HEK293T (cell line): ENCODE results near the gene C1orf94.

Experiments used
- CTCF ChIA-PET: fragments of 350-600 bp; formaldehyde crosslinking; extraction: SDS; loops from one replicate; lab custom pipeline; 2021; ENCODE audit warnings: antibody characterized with exemption, inconsistent platforms; lab: Yijun Ruan, JAX
- POLR2A ChIA-PET: fragments of 350-600 bp; formaldehyde crosslinking; extraction: SDS; loops from one replicate; lab custom pipeline; 2020; ENCODE audit warnings: antibody characterized with exemption, inconsistent platforms; lab: Yijun Ruan, JAX
- DNase-seq: peaks from one replicate; pipeline ENCODE4 v3.0.0; 2012; ENCODE audit warnings: mixed read lengths; ENCODE audit errors: extremely low spot score
- ARNT ChIP-seq: fragments of 450-650 bp; IDR thresholded peaks from 2 replicates; pipeline ENCODE4 v1.6.1; 2017; ENCODE audit warnings: mild to moderate bottlenecking
- BHLHE40 ChIP-seq: fragments of 450-650 bp; IDR thresholded peaks from 2 replicates; pipeline ENCODE4 v1.6.1; 2016; ENCODE audit warnings: mild to moderate bottlenecking, moderate library complexity, borderline replicate concordance
- CTBP1 ChIP-seq: fragments of 450-650 bp; IDR thresholded peaks from 2 replicates; pipeline ENCODE4 v1.6.1; 2016; ENCODE audit warnings: borderline replicate concordance
- ELF4 ChIP-seq: fragments of 450-650 bp; IDR thresholded peaks from 2 replicates; pipeline ENCODE4 v1.6.1; 2017; ENCODE audit warnings: antibody characterized with exemption
- FOXA1 ChIP-seq: fragments of 450-650 bp; IDR thresholded peaks from 2 replicates; pipeline ENCODE4 v1.6.1; 2016; ENCODE audit warnings: mild to moderate bottlenecking
- FOXK2 ChIP-seq: fragments of 450-650 bp; IDR thresholded peaks from 2 replicates; pipeline ENCODE4 v1.6.1; 2016; ENCODE audit warnings: mild to moderate bottlenecking
- FOXM1 ChIP-seq: fragments of 450-650 bp; IDR thresholded peaks from 2 replicates; pipeline ENCODE4 v1.6.1; 2017; ENCODE audit warnings: mild to moderate bottlenecking, borderline replicate concordance
- HDGF ChIP-seq: fragments of 450-650 bp; IDR thresholded peaks from 2 replicates; pipeline ENCODE4 v1.6.1; 2017; ENCODE audit warnings: antibody characterized with exemption, borderline replicate concordance
- L3MBTL2 ChIP-seq: fragments of 450-650 bp; conservative IDR thresholded peaks from 2 replicates; pipeline ENCODE4 v1.6.1; 2016; ENCODE audit warnings: mild to moderate bottlenecking
- LEF1 ChIP-seq: fragments of 450-650 bp; IDR thresholded peaks from 2 replicates; pipeline ENCODE4 v1.6.1; 2017; ENCODE audit warnings: mild to moderate bottlenecking, borderline replicate concordance
- NFRKB ChIP-seq: fragments of 450-650 bp; IDR thresholded peaks from 2 replicates; pipeline ENCODE4 v1.6.1; 2016; ENCODE audit warnings: mild to moderate bottlenecking, moderate library complexity
- SP1 ChIP-seq: fragments of 450-650 bp; IDR thresholded peaks from 2 replicates; pipeline ENCODE4 v1.6.1; 2017
- SUZ12 ChIP-seq: fragments of 450-650 bp; IDR thresholded peaks from 2 replicates; pipeline ENCODE4 v1.6.1; 2016; ENCODE audit warnings: mild to moderate bottlenecking
- TARDBP ChIP-seq: fragments of 450-650 bp; IDR thresholded peaks from 2 replicates; pipeline ENCODE4 v1.6.1; 2016
- ZNF384 ChIP-seq: fragments of 450-650 bp; IDR thresholded peaks from 2 replicates; pipeline ENCODE4 v1.6.1; 2016
- TF ChIP-seq, protein P1 (sequence below): fragments of 450-650 bp; IDR thresholded peaks from 2 replicates; pipeline ENCODE4 v1.6.1; 2016

The C1orf94 gene

DNA sequence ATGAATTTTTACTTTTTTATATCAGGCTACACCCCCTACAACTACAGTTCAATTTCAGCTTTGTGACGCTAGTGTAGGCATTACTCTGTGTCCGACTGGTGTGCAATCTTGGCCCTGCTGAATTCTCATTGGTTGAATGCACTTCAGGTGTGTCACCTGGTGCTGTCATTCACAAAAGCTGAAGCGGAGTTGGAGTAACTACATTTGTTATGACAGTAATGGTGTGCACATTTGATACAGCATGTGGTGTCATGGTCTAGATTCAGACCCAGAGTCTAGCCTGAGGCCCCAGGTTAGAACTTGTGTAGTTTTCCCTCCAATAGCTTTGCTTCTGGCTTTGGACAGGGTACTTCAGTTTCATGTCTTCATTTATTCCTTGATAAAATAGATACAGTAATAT lies 88.7 kb downstream of the C1orf94 start:
- ChIA-PET CTCF (no interaction called here), POLR2A (no interaction called here)
- TF ChIP-seq, protein P1, sequence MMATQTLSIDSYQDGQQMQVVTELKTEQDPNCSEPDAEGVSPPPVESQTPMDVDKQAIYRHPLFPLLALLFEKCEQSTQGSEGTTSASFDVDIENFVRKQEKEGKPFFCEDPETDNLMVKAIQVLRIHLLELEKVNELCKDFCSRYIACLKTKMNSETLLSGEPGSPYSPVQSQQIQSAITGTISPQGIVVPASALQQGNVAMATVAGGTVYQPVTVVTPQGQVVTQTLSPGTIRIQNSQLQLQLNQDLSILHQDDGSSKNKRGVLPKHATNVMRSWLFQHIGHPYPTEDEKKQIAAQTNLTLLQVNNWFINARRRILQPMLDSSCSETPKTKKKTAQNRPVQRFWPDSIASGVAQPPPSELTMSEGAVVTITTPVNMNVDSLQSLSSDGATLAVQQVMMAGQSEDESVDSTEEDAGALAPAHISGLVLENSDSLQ, result no peak
- TF ChIP-seq TARDBP (no peak), FOXA1 (no peak), NFRKB (no peak), L3MBTL2 (no peak), ZNF384 (no peak), BHLHE40 (no peak), SUZ12 (no peak), LEF1 (no peak), ELF4 (no peak)
- DNase-seq, result no peak

DNA sequence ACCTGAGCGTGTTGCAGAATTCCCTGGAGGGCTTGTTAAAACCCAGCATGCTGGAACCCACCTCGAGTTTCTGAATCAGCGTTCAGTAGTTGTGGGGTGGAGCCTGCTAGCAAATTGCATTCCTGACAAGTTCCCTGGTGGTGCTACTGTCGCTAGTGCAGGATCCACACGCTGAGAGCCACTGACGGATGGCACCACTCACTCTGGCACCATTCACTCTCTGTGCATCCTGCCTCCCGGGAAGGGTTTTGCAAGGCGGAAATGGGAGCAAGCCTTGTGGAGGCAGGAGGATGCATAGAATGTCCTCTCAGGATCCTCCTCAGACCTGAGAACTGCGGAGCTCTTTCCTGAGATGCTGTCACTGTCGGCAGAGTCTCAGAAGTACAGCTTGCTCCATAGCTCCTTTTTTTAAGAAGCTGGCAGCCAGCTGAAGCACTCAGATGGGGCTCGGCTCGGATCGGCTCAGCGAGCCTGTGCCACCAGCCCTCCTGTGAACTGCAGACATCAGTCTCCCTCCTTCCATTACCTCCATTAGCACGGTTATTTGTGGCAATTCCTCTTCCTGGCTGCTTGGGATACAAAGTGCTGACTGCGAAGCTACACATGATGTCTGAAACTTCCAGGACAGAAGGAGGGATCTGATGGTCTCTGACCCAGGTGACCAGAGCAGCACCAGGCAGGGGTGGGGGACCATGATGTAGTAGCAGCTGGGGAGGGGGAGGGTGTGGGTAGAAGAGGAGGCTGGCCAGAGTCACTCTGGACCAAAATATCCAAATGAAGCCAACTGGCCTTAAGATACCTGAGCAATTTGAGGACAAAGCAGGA lies 89.6 kb downstream of the C1orf94 start:
- ChIA-PET POLR2A (no interaction called here), CTCF (no interaction called here)
- DNase-seq, result no peak
- TF ChIP-seq HDGF (no peak), FOXM1 (no peak), SUZ12 (no peak), FOXA1 (no peak)

DNA sequence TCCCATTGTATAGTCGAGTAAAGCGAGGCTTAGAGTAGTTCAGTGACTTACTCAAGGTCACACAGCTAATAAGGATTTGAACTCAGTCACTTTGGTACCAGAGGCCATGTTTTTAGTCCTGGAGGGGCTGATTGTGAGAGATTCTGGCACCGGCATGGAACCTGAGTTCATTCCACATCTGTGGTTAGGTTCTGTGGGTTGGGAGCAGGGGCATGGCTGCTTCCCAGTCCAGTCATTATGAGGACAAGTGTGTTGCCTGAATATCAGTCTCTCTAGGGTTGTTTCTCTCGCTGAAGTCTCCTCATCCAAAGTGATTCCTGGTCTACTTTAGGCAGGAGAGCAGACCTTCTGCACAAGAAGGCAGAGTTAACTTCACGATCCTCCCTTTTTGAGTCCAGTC lies 90.6 kb downstream of the C1orf94 start:
- ChIA-PET POLR2A (no interaction called here), CTCF (no interaction called here)
- no peak for TF ChIP-seq FOXA1
- TF ChIP-seq TARDBP, result no peak
- TF ChIP-seq ELF4, result no peak
- TF ChIP-seq L3MBTL2, result no peak
- no peak for TF ChIP-seq SP1
- TF ChIP-seq FOXM1, result no peak
- TF ChIP-seq LEF1, result no peak
- TF ChIP-seq ZNF384, result no peak
- no peak for TF ChIP-seq FOXK2
- no peak for TF ChIP-seq CTBP1
- TF ChIP-seq, protein P1, result no peak
- TF ChIP-seq NFRKB, result no peak
- no peak for TF ChIP-seq ARNT
- no peak for TF ChIP-seq HDGF
- no peak for DNase-seq

DNA sequence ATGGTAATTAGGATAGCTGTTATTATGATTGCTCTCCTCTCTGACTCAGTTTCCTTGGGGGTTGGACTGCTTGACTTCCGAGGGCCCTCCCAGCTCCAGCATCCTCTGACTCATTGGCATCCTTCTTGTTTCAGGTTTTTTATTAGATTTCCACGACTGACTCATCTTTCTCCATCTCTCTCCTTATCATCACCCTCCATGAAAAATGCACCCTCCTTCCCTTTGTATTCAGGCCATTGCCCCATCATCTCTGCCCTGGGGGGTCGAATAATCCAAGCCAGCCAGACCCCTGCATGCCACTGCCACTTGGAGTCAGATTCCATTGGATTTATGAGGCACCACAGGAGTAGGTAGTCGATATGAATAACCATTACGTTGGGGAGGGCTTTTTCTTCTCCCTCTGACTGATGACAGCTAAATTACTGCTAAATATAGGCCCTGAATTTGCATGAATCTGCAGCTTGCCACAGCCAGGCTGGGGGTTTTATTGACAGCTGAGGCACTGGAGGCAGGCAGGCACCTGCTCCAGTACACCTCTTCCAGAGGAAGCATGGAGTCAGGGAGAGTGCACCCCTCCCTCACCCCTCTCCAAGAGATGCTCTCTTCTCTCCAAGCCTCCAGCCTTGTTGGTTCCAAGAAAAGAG lies 91.7 kb downstream of the C1orf94 start:
- ChIA-PET POLR2A (no interaction called here), CTCF (interaction anchor here (1.0 kb wide), 1 partner anchor 33 kb away, joined by 4 read pairs; no protein-coding TSS in a partner anchor)
- no peak for DNase-seq
- TF ChIP-seq ZNF384, result no peak
- TF ChIP-seq L3MBTL2, result no peak
- no peak for TF ChIP-seq HDGF
- no peak for TF ChIP-seq CTBP1
- no peak for TF ChIP-seq FOXM1
- TF ChIP-seq BHLHE40, result no peak
- no peak for TF ChIP-seq NFRKB
- no peak for TF ChIP-seq FOXA1
- TF ChIP-seq ARNT, result no peak
